Activated gamma-delta T cell treated with anti-CD3 and anti-CD28 coated beads, Interleukin-2, amount 50 U/mL, for 16 hours (primary cell): ENCODE measurements around the gene MPPED1.

ENCODE experiments used
- DNase-seq: peaks from one replicate; pipeline ENCODE4 v3.0.0-alpha.2; 2020; ENCODE audit warnings: low read depth

Gene MPPED1

GRCh38 chr22:43476751-43477725, 65.2 kb downstream of the MPPED1 start:
- no peak for DNase-seq

GRCh38 chr22:43477966-43478365, 66.2 kb downstream of the MPPED1 start:
- DNase-seq = no peak

GRCh38 chr22:43478621-43479300, 66.9 kb downstream of the MPPED1 start:
- no peak for DNase-seq

GRCh38 chr22:43479301-43479950, 67.6 kb downstream of the MPPED1 start:
- no peak for DNase-seq

- DNase-seq = no peak
Observed at GRCh38 chr22:43479962-43480361, 68.1 kb downstream of the MPPED1 start.

GRCh38 chr22:43481568-43482317, 69.9 kb downstream of the MPPED1 start:
- DNase-seq = no peak

- DNase-seq = no peak
Observed at GRCh38 chr22:43482318-43482625, 70.5 kb downstream of the MPPED1 start.

GRCh38 chr22:43483266-43483665, 71.5 kb downstream of the MPPED1 start:
- DNase-seq = no peak

- DNase-seq = no peak
Observed at GRCh38 chr22:43483669-43484068, 71.9 kb downstream of the MPPED1 start.

- no peak for DNase-seq
Observed at GRCh38 chr22:43484227-43484626, 72.4 kb downstream of the MPPED1 start.

- no peak for DNase-seq
Observed at GRCh38 chr22:43485502-43486089, 73.8 kb downstream of the MPPED1 start.

- no peak for DNase-seq
Observed at GRCh38 chr22:43487311-43488030, 75.7 kb downstream of the MPPED1 start.

GRCh38 chr22:43488031-43488866, 76.4 kb downstream of the MPPED1 start:
- DNase-seq = no peak

GRCh38 chr22:43488937-43489336, 77.1 kb downstream of the MPPED1 start:
- DNase-seq = no peak

GRCh38 chr22:43490311-43490710, 78.5 kb downstream of the MPPED1 start:
- DNase-seq = no peak

- DNase-seq = no peak
Observed at GRCh38 chr22:43491177-43491576, 79.4 kb downstream of the MPPED1 start.

GRCh38 chr22:43491737-43492136, 79.9 kb downstream of the MPPED1 start:
- no peak for DNase-seq

- no peak for DNase-seq
Observed at GRCh38 chr22:43493297-43493696, 81.5 kb downstream of the MPPED1 start.

GRCh38 chr22:43497956-43498855, 86.4 kb downstream of the MPPED1 start:
- DNase-seq = no peak
